Stimulated activated CD8-positive, alpha-beta memory T cell treated with anti-CD3 and anti-CD28 coated beads, Interleukin-12 subunit alpha, Interleukin-12 subunit beta, amount 100 ng/mL, for 4 hours (primary cell): ENCODE measurements around the gene KRTAP10-10.
"Not testable (repeated sequence)": the region's sequence is repeated elsewhere in the genome, so short reads cannot be mapped to it uniquely, and the experiment has no call there.

Experiments
- DNase-seq: peaks from one replicate; pipeline ENCODE4 v3.0.0-alpha.2; 2020; ENCODE audit warnings: low read depth

The KRTAP10-10 gene

GRCh38 chr21:44627181-44627822 is 9.9 kb upstream of the KRTAP10-10 start:
- not testable (repeated sequence) for DNase-seq

DNA sequence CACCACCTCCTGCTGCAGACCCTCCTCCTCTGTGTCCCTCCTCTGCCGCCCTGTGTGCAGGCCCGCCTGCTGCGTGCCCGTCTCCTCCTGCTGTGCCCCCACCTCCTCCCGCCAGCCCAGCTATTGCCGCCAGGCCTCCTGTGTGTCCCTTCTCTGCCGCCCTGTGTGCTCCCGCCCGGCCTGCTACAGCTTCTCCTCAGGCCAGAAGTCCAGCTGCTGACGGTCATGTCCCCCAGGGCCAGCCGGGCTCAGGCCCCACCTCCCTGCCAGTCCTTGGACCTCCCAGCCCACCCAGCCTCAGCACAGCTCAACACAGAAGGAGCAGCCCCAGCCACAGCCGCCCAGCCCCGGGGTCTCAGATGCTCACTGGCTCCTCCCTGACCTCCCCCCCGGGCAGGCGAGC is 9.3 kb upstream of the KRTAP10-10 start:
- not testable (repeated sequence) for DNase-seq

DNA sequence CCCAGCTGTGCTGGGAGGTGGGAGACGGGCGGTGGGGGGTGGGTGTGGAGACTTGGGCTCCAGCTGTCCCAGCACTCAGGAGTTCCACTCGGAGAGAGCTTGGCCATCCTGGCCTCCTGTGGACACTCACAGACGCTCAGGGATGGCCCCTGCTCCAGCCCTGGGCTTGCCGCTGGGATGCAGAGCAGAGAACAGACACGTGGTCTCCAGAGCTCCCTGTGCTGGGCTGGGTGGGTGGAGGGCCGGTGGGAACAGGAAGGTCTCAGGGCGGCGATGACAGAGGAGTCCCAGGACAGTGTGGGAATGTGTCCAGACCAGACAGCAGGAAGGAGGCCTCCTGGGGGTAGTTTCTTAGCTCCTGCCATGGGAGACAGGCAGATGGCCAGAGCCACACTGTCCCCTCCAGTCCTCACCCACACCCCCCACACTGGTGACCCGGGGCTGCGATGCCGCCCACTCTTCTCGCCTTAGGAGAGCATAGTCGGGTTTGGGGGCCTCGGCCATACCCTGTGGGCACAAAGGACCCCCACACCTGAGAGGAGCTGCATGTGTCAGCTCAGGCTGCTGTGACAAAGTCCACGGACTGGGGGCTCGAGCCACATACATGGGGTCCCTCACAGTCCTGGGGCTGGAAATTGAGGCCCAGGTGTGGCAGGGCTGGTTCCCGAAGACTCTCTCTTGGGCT is 8.3 kb upstream of the KRTAP10-10 start:
- DNase-seq: no peak

DNA sequence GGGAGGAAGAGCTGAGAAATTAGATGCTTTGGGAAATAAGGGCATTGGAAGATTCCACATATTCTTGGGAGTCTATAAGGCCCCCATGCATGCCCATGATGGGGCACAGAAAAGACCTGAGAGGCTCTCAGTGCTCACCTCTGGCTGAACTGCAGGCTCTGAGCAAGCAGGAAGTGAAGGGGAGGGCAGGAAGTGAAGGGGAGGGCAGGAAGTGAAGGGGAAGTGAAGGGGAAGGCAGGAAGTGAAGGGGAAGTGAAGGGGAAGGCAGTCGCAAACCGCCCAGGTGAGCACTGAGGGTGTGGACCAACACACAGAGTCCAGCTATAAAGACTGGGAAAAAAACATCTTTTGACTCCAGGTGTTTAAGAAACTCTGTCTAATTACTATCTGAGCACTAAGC is 6.7 kb upstream of the KRTAP10-10 start:
- DNase-seq: no peak

DNA sequence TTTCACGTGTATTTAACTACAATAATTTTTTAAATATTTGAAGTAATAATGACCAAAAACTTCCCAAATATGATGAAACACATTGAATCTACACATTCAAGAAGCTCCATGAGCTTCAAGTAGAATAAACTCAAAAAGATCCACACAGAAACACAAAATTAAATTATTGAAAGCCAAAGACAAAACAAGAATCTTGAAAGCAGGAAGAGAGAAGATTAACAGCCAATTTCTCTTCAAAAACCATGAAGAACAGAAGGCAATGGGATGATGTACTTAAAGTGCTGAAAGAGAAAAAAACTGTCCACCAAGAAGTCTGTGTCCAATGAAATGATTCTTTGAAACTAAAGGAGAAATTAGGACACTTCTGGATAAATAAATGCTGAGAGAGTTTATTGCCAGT is 5.1 kb upstream of the KRTAP10-10 start:
- DNase-seq: no peak

GRCh38 chr21:44636209-44637017 is 743 bp upstream of the KRTAP10-10 start:
- no peak for DNase-seq

- not testable (repeated sequence) for DNase-seq
These were observed 744 bp downstream of the KRTAP10-10 start for GRCh38 chr21:44637851-44638348.

DNA sequence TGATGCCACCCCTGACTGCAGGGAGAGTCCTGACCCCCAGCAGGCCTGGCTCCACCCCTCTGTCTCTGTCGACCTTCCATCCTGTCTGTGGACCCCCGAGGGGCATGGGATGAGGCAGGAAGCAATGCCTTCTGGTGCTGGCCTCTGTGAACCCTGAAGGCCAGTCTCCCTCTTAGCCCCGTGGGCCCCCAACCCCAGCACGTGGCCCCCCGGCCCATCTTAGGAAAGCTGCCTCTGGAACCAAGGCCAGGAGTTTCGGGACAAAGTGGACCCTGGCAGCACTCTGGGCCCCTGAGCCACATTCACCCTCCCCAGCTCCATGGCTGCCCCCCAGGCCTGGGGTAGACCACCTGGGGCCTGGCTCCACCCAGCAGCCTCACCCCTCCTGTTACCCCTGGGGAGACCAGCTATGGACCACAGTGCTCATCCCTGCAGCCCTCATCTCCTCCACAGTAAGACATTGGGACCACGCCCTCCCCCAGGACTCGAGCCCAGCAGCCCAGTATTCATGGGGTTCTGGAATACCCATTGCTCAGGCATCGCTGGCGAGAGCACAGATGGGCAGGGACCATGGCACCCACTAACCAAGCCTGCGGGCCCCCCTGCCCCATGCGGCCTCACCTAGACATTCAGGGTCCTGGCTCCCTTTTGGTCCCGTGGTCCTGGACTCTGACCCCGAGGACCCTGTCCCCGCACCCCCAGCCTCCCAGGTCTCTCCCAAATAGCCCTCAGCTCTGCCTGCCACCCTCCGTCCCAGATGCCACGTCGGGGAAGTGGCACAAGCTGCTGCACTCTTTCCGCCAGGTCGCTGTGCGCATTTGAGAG is 1.6 kb downstream of the KRTAP10-10 start:
- not testable (repeated sequence) for DNase-seq

GRCh38 chr21:44639331-44639655 is 2.1 kb downstream of the KRTAP10-10 start:
- DNase-seq: no peak

- DNase-seq: no peak
These were observed 3.6 kb downstream of the KRTAP10-10 start for GRCh38 chr21:44640761-44641160.

- DNase-seq: no peak
These were observed 6.7 kb downstream of the KRTAP10-10 start for GRCh38 chr21:44643741-44644310.

GRCh38 chr21:44644878-44645277 is 7.7 kb downstream of the KRTAP10-10 start:
- no peak for DNase-seq

- DNase-seq: not testable (repeated sequence)
These were observed 9.4 kb downstream of the KRTAP10-10 start, which contains the start of gene KRTAP10-11 for GRCh38 chr21:44646366-44647221. Gene KRTAP10-11 (plus strand): TSS chr21:44646414. CDS start chr21:44646459, 45 bp downstream.

GRCh38 chr21:44647222-44647552 is 10.0 kb downstream of the KRTAP10-10 start:
- no peak for DNase-seq

DNA sequence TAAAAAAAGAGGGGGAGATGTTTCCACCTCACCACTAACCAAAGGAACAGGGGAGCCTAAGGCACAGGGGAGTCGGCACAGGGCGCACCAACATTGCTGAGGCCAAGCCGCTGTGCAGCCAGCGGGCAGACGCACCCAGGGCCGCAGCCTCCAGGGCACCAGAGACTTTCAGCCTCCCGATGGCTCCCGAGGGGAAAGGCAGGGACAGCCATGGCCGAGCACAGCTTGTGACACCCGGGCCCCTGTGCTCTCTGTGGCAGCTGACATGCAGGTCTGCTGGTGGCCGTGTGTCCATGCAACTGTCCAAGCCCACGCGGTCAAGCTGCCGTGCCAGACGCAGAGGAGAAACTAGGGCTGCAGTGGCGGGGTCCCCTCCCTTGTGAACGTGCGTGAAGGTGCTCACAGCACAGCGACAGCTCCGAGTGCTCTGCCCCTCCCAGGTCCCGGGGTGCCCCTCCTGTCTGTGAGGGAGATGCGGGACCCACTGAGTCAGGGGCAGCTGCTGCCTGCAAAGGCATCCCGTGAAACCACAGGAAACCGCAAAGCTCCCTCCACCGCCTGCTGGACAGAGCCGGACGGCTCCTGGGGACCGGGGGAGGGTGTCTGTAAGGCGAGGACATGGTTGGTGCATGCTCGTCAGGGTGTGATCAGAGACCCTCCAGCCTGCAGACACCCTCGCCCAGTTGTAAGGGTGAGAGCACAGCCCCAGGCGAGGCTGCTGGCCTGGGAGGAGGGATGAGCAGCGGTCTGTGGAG is 11.6 kb downstream of the KRTAP10-10 start:
- DNase-seq: no peak

- DNase-seq: no peak
These were observed 12.5 kb downstream of the KRTAP10-10 start for GRCh38 chr21:44649521-44650100.

GRCh38 chr21:44650265-44650972 is 13.3 kb downstream of the KRTAP10-10 start:
- DNase-seq: no peak

GRCh38 chr21:44650973-44651675 is 14.0 kb downstream of the KRTAP10-10 start:
- no peak for DNase-seq
